Nephron (organoid): ENCODE measurements around the gene SAP30L.

Experiments
- H3K27ac Mint-ChIP-seq, 3 experiments: 2 replicates each; pipeline ENCODE4 v1.8.0; 2020; ENCODE audit warnings: mixed read lengths in 3 of 3, mild to moderate bottlenecking in 2 of 3, moderate library complexity in 1 of 3
- H3K27me3 Mint-ChIP-seq: 2 replicates; pipeline ENCODE4 v1.8.0; 2021; ENCODE audit warnings: low read depth, mild to moderate bottlenecking, moderate library complexity, mixed read lengths
- H3K36me3 Mint-ChIP-seq: 2 replicates; pipeline ENCODE4 v1.8.0; 2020; ENCODE audit warnings: low read depth, mixed read lengths
- H3K4me1 Mint-ChIP-seq: 2 replicates; pipeline ENCODE4 v1.8.0; 2020; ENCODE audit warnings: mixed read lengths
- H3K4me3 Mint-ChIP-seq, 3 experiments: 2 replicates each; pipeline ENCODE4 v1.8.0; 2020; ENCODE audit warnings: mild to moderate bottlenecking in 3 of 3, mixed read lengths in 3 of 3, moderate library complexity in 2 of 3
- H3K9me3 Mint-ChIP-seq: 2 replicates; pipeline ENCODE4 v1.8.0; 2020; ENCODE audit warnings: mixed read lengths
- CTCF ChIP-seq, 3 experiments: fragments of 200-600 bp; sonication (generic); IDR thresholded peaks; one replicate each; pipeline ENCODE4 v1.5.0; 2021; ENCODE audit warnings: antibody characterized with exemption in 3 of 3; ENCODE audit not compliant: unreplicated experiment in 3 of 3

The SAP30L gene

DNA sequence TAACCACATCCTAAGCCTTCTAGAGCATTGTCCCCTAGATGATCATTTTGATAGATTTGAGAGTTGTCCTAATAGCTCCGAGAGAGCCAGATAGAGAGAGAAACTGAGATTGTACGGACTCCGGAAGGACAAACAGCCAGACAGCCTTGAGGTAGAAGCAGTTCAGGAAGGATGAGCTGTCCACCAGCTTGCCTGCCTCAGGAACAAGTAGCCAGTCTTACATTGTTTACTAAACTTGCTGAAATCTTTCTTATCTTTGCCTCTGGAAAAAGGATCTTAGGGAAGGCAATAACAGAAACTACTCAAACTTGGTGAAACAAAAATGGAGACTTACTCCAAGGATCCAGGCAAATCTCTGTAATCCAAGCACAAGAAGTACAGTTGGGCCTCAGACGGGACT is 39.0 kb upstream of the SAP30L start:
- Mint-ChIP-seq H3K4me1 (peaks cover 8% of the 10 kb centered on the region), H3K36me3 (peaks cover 9% of the 10 kb centered on the region), H3K27me3 (peaks cover 18% of the 10 kb centered on the region), H3K9me3 (no peaks in the 10 kb centered on the region), H3K27ac (no peak overlapping the region), H3K4me3 (no peak overlapping the region)
- TF ChIP-seq CTCF (IDR thresholded peaks at IDR 0.05; ENCODE audit: unreplicated experiment in 3 of 3) = no peak

- peaks cover 8% of the 10 kb centered on the region for H3K4me1 Mint-ChIP-seq
- no peak for TF ChIP-seq CTCF (IDR thresholded peaks at IDR 0.05; ENCODE audit: unreplicated experiment in 3 of 3)
- H3K4me3 Mint-ChIP-seq = no peak overlapping the region
- no peak overlapping the region for H3K27ac Mint-ChIP-seq
- peaks cover 17% of the 10 kb centered on the region for H3K36me3 Mint-ChIP-seq
- H3K27me3 Mint-ChIP-seq = peaks cover 17% of the 10 kb centered on the region
- no peaks in the 10 kb centered on the region for H3K9me3 Mint-ChIP-seq
These were observed 37.0 kb upstream of the SAP30L start for GRCh38 chr5:154408811-154409210.

- TF ChIP-seq CTCF (IDR thresholded peaks at IDR 0.05; ENCODE audit: unreplicated experiment in 3 of 3) = no peak
- Mint-ChIP-seq H3K36me3 (peaks cover 19% of the 10 kb centered on the region), H3K4me1 (peaks cover 4% of the 10 kb centered on the region), H3K27me3 (peaks cover 13% of the 10 kb centered on the region), H3K9me3 (no peaks in the 10 kb centered on the region), H3K4me3 (no peak overlapping the region), H3K27ac (no peak overlapping the region)
These were observed 36.5 kb upstream of the SAP30L start for GRCh38 chr5:154409230-154409840.

DNA sequence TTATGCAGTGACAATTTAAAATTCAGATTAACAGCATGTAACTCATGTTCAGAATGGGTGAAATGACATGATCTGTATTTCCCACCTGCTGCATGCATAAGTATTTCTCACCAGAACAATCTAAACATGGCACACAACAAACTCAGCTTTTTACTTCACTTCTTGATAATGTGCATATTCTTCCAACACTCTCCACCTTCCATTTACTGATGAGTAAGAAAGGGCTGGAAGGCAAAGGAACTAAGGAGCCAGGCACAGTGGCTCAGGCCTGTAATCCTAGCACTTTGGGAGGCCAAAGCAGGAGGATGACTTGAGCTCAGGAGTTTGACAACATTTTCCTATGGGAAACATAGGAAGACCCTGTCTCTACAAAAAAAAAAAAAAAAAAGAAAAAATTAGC is 35.8 kb upstream of the SAP30L start:
- H3K27me3 Mint-ChIP-seq = peaks cover 13% of the 10 kb centered on the region
- H3K36me3 Mint-ChIP-seq = peaks cover 21% of the 10 kb centered on the region
- no peak for TF ChIP-seq CTCF (IDR thresholded peaks at IDR 0.05; ENCODE audit: unreplicated experiment in 3 of 3)
- H3K9me3 Mint-ChIP-seq = no peaks in the 10 kb centered on the region
- no peaks in the 10 kb centered on the region for H3K4me1 Mint-ChIP-seq
- no peak overlapping the region for H3K27ac Mint-ChIP-seq
- no peak overlapping the region for H3K4me3 Mint-ChIP-seq

- no peaks in the 10 kb centered on the region for H3K4me1 Mint-ChIP-seq
- peaks cover 21% of the 10 kb centered on the region for H3K36me3 Mint-ChIP-seq
- no peak overlapping the region for H3K27ac Mint-ChIP-seq
- peaks cover 8% of the 10 kb centered on the region for H3K27me3 Mint-ChIP-seq
- no peak overlapping the region for H3K4me3 Mint-ChIP-seq
- no peaks in the 10 kb centered on the region for H3K9me3 Mint-ChIP-seq
- no peak for TF ChIP-seq CTCF (IDR thresholded peaks at IDR 0.05; ENCODE audit: unreplicated experiment in 3 of 3)
These were observed 35.0 kb upstream of the SAP30L start for GRCh38 chr5:154410786-154411185.

- no peak for TF ChIP-seq CTCF (IDR thresholded peaks at IDR 0.05; ENCODE audit: unreplicated experiment in 3 of 3)
- Mint-ChIP-seq H3K4me3 (no peak overlapping the region), H3K27me3 (peaks cover 8% of the 10 kb centered on the region), H3K9me3 (no peaks in the 10 kb centered on the region), H3K27ac (no peak overlapping the region), H3K36me3 (peaks cover 21% of the 10 kb centered on the region), H3K4me1 (no peaks in the 10 kb centered on the region)
These were observed 34.5 kb upstream of the SAP30L start for GRCh38 chr5:154411338-154411737.
